ENCODE measurements around the gene SLC2A8.

Gene SLC2A8

GRCh38 chr9:127388856-127389238, 8.1 kb upstream of the SLC2A8 start:
- TF ChIP-seq CTCF (IDR thresholded peaks at IDR 0.05; ENCODE audit: low read depth, low read length), result no peak
- DNase-seq (ENCODE audit: extremely low read depth, low read depth), result no peak

GRCh38 chr9:127389381-127390247, 7.4 kb upstream of the SLC2A8 start:
- no peak for DNase-seq (ENCODE audit: extremely low read depth, low read depth)

GRCh38 chr9:127390248-127390545, 6.8 kb upstream of the SLC2A8 start:
- DNase-seq (ENCODE audit: extremely low read depth, low read depth), result no peak
- TF ChIP-seq CTCF (IDR thresholded peaks at IDR 0.05; ENCODE audit: low read depth, low read length), result no peak

More at GRCh38 chr9:127389381-127390247, 7.4 kb upstream of the SLC2A8 start:
- no peak for TF ChIP-seq CTCF (IDR thresholded peaks at IDR 0.05; ENCODE audit: low read depth, low read length)

- no peak for TF ChIP-seq CTCF (IDR thresholded peaks at IDR 0.05; ENCODE audit: low read depth, low read length)
- no peak for DNase-seq (ENCODE audit: extremely low read depth, low read depth)
Measured at GRCh38 chr9:127390563-127390962, 6.4 kb upstream of the SLC2A8 start.

GRCh38 chr9:127392166-127392565, 4.8 kb upstream of the SLC2A8 start:
- no peak for TF ChIP-seq CTCF (IDR thresholded peaks at IDR 0.05; ENCODE audit: low read depth, low read length)
- DNase-seq (ENCODE audit: extremely low read depth, low read depth), result no peak

- DNase-seq (ENCODE audit: extremely low read depth, low read depth), result no peak
- TF ChIP-seq CTCF (IDR thresholded peaks at IDR 0.05; ENCODE audit: low read depth, low read length), result no peak
Measured at GRCh38 chr9:127392976-127393375, 4.0 kb upstream of the SLC2A8 start.

GRCh38 chr9:127393645-127394044, 3.3 kb upstream of the SLC2A8 start:
- TF ChIP-seq CTCF (IDR thresholded peaks at IDR 0.05; ENCODE audit: low read depth, low read length), result peak; percentile 32
- peak; percentile 4 for DNase-seq (ENCODE audit: extremely low read depth, low read depth)
